ENCODE data around the gene ADAMTS2.

Gene ADAMTS2

DNA sequence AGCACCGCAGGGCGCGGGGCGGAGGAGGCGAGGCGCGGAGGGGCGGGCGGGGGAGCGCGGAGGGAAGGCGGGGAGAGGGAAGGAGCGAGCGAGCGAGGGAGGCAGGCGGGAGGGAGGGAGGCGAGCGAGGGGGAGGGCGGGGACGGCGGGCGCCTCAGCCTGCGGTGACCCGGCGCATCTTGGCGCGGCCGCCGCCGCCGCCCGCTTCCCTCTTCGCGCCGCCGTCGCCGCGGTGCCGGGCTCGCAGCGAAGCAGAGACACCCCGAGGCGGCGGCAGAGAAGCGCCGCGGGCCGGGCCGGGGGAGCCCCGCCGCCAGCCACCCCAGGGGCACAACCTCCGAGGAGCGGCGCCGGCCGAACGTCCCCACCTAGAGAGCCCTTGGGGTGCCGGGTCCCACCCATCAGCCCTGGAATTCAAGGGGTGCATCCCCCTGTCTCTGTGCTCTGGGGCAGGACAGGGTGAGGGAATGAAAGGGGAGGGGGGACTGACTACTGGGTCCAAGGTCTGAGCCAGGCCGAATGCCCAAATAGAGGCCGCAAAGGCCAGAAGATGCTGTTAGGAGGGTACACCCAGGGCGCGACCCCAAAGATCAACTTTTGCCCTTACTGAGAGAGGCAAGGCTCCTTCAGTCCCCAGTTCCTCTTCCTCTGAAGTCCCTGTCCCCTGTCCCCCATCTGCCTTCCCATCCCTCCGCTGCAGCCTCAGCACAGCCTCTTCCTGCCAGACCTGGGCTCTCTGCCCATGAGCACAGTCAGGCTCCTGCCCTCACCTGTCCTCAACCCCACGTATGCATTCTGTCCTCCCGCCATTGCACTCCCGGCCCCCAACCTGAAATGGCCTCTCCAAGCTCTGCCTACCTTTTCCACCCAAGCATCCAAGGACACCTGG, at the start of gene ADAMTS2:
Gene ADAMTS2, minus strand, starts transcription at position 29 of the 889 bp plus-strand sequence. CDS start 133 bp downstream, outside the sequence.
- in situ Hi-C loops (cut with HindIII; ENCODE audit: low sequenced_read_pairs) = no loop called here

DNA sequence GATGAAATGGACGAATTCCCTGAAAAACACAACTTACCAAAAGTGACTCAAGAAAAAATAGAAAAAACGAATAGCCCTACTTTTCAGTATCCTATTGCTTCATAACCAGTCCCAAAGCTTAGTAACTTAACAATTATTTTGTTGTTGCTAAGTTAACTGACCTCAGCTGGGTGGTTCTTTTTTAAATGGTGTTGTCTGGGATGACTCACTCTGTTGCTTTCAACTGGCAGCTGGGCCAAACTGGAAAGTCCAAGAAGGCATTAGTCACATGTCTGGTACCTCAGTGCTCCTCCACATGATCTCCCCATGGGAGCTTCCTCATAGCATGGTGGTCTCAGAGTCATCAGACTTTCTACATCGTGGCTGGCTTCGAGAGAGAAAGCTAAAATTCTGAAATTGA, 47.8 kb upstream of the ADAMTS2 start:
- in situ Hi-C loops (cut with HindIII; ENCODE audit: low sequenced_read_pairs) = loop anchor here (25.0 kb wide), 1 partner anchor 206 kb away; no protein-coding TSS in a partner anchor

DNA sequence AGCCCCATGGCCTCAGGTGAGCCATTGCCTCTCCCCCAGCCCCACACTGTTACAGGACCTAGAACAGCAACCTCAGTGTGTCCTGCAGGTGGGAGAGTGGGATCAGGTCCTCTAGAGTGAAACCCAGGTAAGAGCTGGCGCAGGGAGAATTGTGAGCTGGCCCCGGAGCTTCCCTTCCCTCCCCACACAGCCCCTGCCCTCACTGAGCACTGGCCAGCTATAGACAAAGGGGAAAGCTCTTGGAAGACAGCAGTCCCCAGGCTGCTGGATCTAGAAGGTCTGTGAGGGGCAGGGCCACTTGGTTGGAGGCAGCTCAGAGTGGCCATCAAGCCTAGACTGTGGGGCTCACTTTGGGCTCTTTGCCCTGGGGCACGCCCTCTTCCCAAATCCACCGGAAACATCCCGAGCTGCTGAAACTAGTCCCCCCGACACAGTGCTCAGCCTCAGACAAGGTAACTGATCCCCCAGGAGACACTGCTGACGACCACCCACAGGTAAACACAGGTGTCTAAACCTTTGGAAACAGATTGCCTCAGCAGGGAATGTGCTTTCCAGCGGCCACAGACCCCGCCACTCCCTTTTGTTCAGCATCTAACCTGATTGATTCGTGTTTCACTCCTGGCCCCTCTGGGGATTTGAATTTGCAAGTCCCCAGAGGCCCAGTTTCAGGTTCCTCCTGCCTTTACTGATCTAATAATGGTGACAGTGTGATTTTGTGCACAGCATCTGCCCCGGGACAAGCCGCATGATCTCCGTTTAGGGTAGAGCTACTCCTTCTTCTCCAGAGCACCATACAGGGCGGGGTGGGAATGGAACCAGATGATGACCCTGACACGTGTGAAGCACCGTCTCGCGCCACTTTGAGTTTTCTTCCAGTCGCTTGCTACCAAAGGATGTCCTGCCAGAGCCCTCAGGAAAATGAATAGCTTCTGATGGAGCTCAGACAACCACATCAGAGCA, 42.2 kb upstream of the ADAMTS2 start:
- in situ Hi-C loops (cut with HindIII; ENCODE audit: low sequenced_read_pairs) = loop anchor here (25.0 kb wide), 1 partner anchor 200 kb away; no protein-coding TSS in a partner anchor

DNA sequence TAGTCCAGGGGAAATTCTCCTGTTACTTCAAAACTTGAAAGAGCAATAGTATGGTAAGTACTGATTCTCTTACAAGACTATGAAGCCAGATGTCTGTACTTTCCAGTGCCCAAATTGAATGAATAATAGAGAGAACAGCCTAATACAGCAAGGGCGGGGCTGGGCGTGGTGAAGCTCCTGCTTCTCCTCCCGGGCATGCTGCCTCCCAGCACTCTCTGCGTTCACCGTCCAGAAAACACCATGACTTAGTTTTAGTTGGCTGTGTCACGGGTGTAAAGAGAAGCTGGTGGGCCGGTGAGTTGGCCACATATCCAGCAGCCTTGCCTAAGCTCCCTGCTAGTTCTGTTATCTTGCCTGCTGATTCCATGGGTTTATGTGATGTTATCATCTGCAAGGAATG, 40.7 kb upstream of the ADAMTS2 start:
- in situ Hi-C loops (cut with HindIII; ENCODE audit: low sequenced_read_pairs) = loop anchor here (25.0 kb wide), 1 partner anchor 199 kb away; no protein-coding TSS in a partner anchor

DNA sequence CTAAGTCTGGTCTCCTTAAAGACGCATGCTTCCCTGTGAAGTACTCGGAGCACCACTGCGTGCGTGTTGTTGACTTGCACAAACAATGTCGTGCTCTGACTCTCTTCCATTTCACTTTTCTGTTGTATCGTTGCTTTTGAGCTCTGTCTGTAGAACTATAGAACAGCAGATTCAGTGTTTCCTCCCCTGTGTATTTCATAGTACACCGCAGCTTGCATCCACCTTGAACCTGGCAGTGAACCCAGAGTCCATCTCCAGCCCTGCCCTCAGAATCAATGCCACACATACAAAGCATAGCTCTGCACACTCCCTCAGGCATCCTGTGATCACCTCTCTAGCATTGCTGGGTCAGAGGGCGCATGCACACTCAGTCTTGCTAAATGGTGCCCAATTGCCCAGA, 37.2 kb upstream of the ADAMTS2 start:
- in situ Hi-C loops (cut with HindIII; ENCODE audit: low sequenced_read_pairs) = loop anchor here (25.0 kb wide), 1 partner anchor 195 kb away; no protein-coding TSS in a partner anchor

DNA sequence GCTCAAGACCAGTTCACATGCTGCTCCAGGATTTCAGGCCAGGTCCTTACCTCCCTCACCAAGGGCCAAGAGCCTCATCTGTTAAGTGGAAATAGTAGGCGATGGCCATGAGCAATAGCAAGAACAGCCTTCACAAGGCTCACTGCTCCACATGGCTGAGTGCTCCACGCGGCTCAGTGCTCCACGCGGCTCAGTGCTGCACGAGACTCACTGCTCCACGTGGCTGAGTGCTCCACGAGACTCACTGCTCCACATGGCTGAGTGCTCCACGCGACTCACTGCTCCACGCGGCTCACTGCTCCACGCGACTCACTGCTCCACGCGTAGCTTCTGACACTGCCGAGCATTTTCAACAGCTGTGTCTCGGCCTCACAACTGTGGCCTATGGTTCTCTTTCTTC, 36.4 kb upstream of the ADAMTS2 start:
- in situ Hi-C loops (cut with HindIII; ENCODE audit: low sequenced_read_pairs) = loop anchor here (25.0 kb wide), 1 partner anchor 194 kb away; no protein-coding TSS in a partner anchor

DNA sequence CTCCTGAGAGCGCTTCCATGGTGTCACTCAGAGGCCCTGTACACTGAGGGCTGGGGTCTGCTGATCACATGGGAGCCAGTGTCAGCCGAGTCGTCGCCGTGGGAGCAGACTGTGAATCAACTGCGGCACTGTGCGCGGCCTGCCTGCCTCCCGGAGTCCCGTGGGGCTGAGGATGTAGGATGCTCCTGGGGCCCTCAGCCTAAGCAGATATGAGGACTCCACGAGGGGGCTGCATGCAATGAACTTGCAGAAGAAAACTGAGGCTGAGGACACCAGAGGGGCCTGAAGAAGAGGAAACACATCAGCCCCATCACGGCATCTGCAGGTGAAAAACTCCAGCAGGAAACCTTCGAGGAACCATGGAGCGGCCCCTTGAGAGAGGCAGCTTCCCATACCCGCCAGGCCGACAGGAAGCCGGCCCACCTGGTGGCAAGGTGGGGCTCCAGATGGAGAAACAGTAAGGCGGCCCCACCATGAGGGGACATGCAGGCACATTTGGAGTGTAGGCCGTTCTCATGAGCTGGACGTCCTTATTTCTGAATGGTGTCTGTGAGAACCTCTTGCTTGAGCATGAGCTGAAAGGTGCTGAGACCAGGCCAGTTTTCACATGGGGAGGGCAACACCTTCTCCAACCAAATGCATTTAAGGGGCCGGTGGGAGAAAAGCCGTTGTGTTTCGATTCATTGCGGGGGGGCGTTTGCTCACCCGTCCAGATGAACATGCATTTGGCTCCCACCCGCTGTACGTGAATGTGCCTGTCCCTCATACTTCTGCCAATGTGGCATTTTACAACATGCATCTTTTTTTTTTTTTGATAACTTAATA, 35.2 kb upstream of the ADAMTS2 start:
- in situ Hi-C loops (cut with HindIII; ENCODE audit: low sequenced_read_pairs) = loop anchor here (25.0 kb wide), 1 partner anchor 193 kb away; no protein-coding TSS in a partner anchor

DNA sequence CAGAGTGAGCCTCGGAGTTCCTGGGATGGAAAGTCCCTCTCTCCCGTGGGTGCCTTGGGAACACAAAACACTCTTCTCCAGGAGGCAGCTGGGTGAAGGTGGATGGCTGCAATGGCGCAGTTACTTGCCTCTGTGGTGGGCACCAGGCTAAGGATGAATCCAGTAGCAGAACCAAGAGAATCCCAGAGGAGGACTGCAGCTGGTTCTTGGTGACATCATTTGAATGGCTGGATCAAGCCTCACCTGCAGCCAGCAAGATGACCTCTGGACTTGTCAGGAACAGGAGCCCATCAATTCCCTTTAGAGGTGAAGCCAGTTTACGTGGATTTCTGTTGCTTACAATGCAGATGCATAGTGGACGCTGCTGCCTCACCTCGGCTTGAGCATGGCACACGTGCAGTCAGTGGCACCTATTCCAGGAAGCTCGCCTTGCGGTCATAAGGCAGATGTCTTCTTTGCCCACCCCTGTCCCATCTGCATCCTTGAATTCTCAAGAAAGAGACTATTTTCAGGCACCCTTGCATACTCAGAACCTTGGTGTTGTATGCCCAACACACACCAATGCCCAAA, 34.1 kb upstream of the ADAMTS2 start:
- in situ Hi-C loops (cut with HindIII; ENCODE audit: low sequenced_read_pairs) = loop anchor here (25.0 kb wide), 1 partner anchor 192 kb away; no protein-coding TSS in a partner anchor

DNA sequence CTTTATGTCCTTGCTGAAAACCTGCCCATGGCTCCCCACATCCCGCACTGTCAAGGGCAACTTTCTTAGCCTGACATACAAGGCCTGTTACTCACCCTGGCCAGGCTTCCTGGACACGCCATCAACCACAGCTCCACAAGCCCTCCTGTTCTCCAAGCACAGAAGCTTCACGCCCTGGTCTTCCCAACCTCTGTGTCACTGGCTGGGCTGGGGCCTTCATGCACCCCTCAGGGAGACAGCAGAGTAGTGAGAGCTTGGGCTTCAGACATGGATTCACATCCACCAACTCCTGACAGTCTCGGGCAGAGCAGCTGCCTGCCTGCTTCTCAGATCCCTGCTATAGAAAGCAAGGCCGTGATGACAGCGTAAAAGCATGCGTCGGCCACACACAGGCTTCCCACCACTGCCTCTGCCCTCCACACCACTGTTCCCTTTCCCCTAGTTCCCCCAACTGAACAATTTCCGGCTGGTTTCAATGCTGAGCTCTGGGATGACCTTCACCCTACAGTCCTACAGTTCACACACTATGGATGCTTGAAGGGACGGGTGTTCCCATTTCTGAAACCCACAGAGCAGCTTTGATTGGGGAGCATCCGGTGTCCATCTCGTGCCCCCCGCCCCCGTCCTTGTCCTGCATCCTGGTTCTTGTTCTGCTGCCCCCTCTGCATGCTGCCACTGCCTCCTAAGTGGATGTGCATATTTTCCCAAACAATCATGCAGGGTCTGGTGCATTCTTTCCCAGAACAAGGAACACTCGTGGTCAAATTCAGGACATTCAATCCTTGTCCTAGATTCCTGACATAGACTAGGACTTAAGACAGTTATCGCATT, 33.4 kb upstream of the ADAMTS2 start:
- in situ Hi-C loops (cut with HindIII; ENCODE audit: low sequenced_read_pairs) = loop anchor here (25.0 kb wide), 1 partner anchor 191 kb away; no protein-coding TSS in a partner anchor

DNA sequence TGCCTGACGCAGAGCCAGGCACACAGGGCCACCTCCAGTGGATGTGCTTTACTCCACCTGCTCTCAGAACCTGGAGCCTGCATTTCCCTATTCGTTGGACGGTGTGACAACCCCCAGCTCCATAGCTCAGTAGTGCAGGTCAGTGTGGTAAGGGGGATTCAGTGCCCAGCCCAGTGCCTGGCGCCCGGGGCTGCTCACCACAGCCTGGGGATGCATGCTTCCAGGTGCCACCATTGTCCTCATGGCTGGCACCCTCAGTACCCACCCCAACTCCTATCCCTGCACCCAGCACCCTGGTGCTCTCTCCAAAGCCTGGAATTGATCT, 32.8 kb upstream of the ADAMTS2 start:
- in situ Hi-C loops (cut with HindIII; ENCODE audit: low sequenced_read_pairs) = loop anchor here (25.0 kb wide), 1 partner anchor 191 kb away; no protein-coding TSS in a partner anchor

DNA sequence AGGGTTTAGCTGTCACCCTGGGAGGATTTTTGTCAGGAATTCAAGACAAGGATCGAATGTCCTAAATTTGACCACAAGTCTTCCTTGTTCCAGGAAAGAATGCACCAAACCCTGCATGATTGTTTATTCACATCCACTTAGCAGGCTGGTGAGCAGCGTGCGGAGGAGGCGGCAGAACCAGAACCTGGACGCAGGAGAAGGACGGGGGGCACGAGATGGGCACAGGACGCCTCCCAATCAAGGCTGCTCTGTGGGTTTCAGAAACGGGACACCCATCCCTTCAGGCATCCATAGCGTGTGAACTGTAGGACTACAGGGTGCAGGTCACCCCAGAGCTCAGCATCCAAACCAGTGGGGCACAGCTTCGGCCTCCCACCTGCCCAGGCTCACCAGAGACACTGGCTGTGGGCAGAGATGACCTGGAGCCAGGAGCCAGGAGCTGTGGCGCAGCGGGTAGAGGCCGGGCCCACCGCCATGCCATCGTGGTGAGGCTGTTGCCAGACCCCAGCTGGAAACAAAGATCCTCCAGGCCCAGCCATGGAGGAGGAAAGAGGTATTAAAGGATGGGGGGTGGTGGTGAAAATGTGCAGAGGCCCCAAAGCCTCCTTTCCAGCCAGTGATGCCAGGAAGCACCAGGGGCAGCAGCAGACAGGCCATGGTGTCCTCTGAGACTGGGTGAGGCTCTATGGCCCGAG, 32.3 kb upstream of the ADAMTS2 start:
- in situ Hi-C loops (cut with HindIII; ENCODE audit: low sequenced_read_pairs) = loop anchor here (25.0 kb wide), 1 partner anchor 190 kb away; no protein-coding TSS in a partner anchor

DNA sequence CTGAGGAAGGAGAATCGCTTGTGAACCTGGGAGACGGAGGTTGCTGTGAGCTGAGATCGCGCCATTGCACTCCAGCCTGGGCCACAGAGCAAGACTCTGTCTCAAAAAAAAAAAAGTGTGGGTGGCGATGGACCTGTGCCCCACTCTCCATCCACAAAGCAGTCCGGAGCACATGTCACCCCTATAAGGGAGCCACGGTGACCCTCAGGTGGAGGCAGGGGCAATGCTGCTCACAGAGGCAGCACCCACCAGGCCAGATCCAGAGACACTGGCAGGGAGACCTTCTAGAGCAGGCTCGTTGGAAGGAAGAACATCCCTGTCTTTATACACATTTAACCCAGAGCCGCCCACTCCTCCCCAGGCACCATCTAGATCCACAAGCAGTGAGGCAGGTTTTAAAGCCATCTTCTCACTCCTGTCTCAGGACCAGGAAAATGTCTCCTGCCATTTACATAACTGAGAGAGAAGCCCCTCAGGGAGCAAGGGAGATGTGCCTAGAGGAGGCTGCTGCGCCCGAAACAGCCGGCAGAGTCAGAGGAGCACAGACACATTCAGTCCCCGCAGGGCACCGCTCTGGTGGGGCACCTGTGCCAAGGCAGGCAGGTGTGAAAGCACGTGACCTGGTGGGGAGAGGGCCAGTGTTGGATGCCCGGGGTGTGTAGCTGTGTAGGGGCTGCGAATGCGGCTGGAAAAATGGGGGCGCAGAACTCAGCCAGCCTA, 31.6 kb upstream of the ADAMTS2 start:
- in situ Hi-C loops (cut with HindIII; ENCODE audit: low sequenced_read_pairs) = loop anchor here (25.0 kb wide), 1 partner anchor 190 kb away; no protein-coding TSS in a partner anchor

DNA sequence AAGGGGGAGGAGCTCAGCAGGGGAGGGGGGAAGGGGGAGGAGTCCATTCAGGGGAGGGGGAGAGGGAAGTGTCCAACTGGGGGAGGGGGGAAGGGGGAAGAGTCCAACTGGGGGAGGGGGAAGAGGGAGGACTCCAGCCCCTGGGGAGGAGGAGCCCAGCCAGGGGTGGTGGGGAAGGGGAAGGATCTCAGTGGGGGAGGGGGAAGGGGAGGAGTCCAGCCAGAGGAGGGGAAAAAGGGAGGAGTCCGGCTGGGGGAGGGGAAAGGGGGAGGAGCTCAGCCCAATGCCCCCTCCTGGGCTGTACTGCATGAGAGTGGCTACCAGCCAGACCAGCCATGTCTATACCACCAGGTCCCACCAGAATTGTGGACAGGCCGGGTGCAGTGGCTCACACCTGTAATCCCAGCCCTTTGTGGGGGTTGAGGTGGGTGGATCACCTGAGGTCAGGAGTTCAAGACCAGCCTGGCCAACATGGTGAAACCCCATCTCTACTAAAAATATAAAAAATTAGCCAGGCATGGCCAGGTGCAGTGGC, 30.6 kb upstream of the ADAMTS2 start:
- in situ Hi-C loops (cut with HindIII; ENCODE audit: low sequenced_read_pairs) = loop anchor here (25.0 kb wide), 1 partner anchor 189 kb away; no protein-coding TSS in a partner anchor

DNA sequence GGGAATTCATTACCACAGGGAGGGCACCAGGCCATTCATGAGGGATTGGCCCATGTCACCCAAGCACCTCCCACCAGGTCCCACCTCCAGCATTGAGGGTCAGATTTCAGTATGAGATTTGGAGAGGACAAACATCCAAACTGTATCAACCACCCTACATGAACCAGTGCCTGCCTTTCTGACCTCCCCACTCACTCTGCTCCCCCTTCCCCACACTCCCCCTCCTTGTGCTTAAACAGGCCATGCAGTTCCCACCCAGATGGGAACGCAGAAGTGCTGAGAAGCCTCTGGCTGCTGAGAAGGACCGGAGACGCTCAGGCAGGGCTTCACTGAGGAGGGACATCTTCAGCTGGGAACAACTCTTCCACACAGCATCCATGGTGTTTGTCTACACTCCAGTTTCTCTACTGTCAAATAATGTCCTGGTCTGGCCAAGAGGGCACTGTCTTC, 30.0 kb upstream of the ADAMTS2 start:
- in situ Hi-C loops (cut with HindIII; ENCODE audit: low sequenced_read_pairs) = loop anchor here (25.0 kb wide), 1 partner anchor 188 kb away; no protein-coding TSS in a partner anchor

DNA sequence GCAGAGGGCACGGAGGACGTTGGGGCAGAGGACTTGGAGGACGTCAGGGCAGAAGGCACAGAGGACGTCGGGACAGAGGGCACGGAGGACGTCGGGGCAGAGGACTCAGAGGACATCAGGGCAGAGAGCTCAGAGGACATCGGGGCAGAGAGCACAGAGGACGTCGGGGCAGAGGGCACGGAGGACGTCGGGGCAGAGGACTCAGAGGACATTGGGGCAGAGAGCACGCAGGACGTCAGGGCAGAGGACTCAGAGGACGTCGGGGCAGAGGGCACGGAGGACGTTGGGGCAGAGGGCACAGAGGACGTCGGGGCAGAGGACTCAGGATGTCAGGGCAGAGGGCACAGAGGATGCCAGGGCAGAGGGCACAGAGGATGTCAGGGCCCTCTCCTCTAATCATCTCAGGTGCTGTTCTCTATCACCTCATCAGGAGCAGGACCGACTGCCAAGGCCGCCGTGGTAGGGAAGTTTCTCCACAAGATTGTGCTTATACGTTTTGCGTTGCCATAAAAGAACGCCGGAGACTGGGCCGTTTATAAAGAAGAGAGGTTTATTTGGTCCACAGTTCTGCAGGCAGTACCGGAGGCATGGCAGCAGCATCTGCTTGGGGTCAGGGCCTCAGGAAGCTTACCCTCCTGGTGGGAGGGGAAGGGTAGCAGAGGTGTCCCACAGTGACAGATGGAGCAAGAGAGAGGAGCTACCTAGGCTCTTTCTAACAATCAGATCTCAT, 29.4 kb upstream of the ADAMTS2 start:
- in situ Hi-C loops (cut with HindIII; ENCODE audit: low sequenced_read_pairs) = loop anchor here (25.0 kb wide), 1 partner anchor 187 kb away; no protein-coding TSS in a partner anchor

DNA sequence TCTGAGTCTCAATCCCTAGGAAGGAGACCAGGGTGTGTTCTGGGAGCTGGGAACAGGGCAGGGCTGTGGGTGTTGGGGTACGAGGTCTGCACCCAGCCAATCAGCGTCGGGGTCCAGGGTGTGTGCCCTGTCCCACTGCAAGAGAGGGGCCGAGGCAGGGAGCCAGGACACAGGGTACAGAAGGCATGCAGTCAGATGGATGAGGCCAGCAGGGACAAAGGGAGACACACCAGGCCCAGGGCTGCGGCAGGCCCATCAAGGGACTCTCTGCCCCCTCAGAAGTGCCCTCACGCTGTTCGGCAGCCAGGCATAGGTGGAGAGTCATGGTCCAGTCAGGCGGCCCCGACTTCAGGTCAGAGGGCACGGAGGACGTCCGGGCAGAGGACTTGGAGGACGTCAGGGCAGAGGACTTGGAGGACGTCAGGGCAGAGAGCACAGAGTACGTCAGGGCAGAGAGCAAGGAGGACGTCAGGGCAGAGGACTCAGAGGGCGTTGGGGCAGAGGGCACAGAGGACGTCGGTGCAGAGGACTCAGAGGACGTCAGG, 28.8 kb upstream of the ADAMTS2 start:
- in situ Hi-C loops (cut with HindIII; ENCODE audit: low sequenced_read_pairs) = no loop called here

Data from DLD1 (cell line).